GM23338 (cell line): ENCODE measurements around the gene STKLD1.

ENCODE experiments used
- CTCF ChIP-seq, 2 experiments: fragments of 200-600 bp in 1 of 2; sonication (generic) in 1 of 2; conservative IDR thresholded peaks; 2 replicates each; pipeline versions ENCODE4 v1.5.1 to v1.6.1; 2016 to 2017; ENCODE audit warnings: antibody characterized with exemption in 2 of 2, low read depth in 2 of 2, mild to moderate bottlenecking in 2 of 2, moderate library complexity in 1 of 2
- ETS1 ChIP-seq: IDR thresholded peaks from 2 replicates; pipeline ENCODE4 v1.6.1; 2016; ENCODE audit warnings: antibody characterized with exemption
- EZH2 ChIP-seq: fragments of 200-600 bp; sonication (generic); IDR thresholded peaks from one replicate; pipeline ENCODE4 v1.8.0; 2017; ENCODE audit warnings: antibody characterized with exemption, mild to moderate bottlenecking, low read depth; ENCODE audit not compliant: unreplicated experiment
- EZH2phosphoT487 ChIP-seq: fragments of 200-600 bp; sonication (generic); IDR thresholded peaks from one replicate; pipeline ENCODE4 v1.8.1; 2018; ENCODE audit warnings: antibody characterized with exemption; ENCODE audit not compliant: unreplicated experiment
- JUNB ChIP-seq: IDR thresholded peaks from one replicate; pipeline ENCODE4 v1.6.1; 2016; ENCODE audit warnings: antibody characterized with exemption; ENCODE audit not compliant: unreplicated experiment
- NANOG ChIP-seq: IDR thresholded peaks from 2 replicates; pipeline ENCODE4 v1.6.1; 2016; ENCODE audit warnings: antibody characterized with exemption, borderline replicate concordance
- POLR2AphosphoS5 ChIP-seq: IDR thresholded peaks from 2 replicates; pipeline ENCODE4 v1.6.1; 2016; ENCODE audit warnings: antibody characterized with exemption, low read depth
- REST ChIP-seq: IDR thresholded peaks from one replicate; pipeline ENCODE4 v1.6.1; 2018; ENCODE audit warnings: antibody characterized with exemption; ENCODE audit not compliant: unreplicated experiment

- TF ChIP-seq CTCF (conservative IDR thresholded peaks at IDR 0.05; ENCODE audit: low read depth in 2 of 2) (no peak), ETS1 (no peak), EZH2 (no peak), REST (no peak), POLR2AphosphoS5 (no peak), EZH2phosphoT487 (no peak), NANOG (no peak), JUNB (no peak)
Observed at GRCh38 chr9:133420392-133420827, 44.2 kb downstream of the STKLD1 start.
